Astrocyte (in vitro differentiated cells and primary cell): Measurements from ENCODE around the gene GUCY2C. TPM values are rescaled to one million over a fixed set of nuclear protein-coding genes. Genes with fewer than 3 reads are reported as not detected.

Experiments used
- DNase-seq: peaks from one replicate; pipeline ENCODE4 v3.0.0-alpha.2; 2010; ENCODE audit warnings: low read depth
- FAIRE-seq: peaks from 2 replicates; lab custom pipeline; 2011; peaks lifted over from hg19 to GRCh38; lab: Jason Lieb, UNC
- H2AFZ ChIP-seq: 2 replicates; pipeline ENCODE4 v1.6.0; 2012; ENCODE audit warnings: low read depth, low read length, inconsistent platforms
- H3K27ac ChIP-seq: 2 replicates; pipeline ENCODE4 v1.5.1; 2011; ENCODE audit warnings: low read depth, low read length, inconsistent platforms
- H3K27me3 ChIP-seq: 2 replicates; pipeline ENCODE4 v1.6.0; 2011; ENCODE audit warnings: low read length, inconsistent platforms; ENCODE audit not compliant: insufficient read depth
- H3K36me3 ChIP-seq: 2 replicates; pipeline ENCODE4 v1.5.1; 2011; ENCODE audit warnings: low read length, inconsistent platforms; ENCODE audit not compliant: insufficient read depth
- H3K4me1 ChIP-seq: 2 replicates; pipeline ENCODE4 v1.5.1; 2011; ENCODE audit warnings: low read length, inconsistent platforms; ENCODE audit not compliant: insufficient read depth
- H3K4me2 ChIP-seq: 2 replicates; pipeline ENCODE4 v1.6.0; 2012; ENCODE audit warnings: low read length, inconsistent platforms
- H3K4me3 ChIP-seq: 2 replicates; pipeline ENCODE4 v1.5.1; 2011; ENCODE audit warnings: low read depth, mild to moderate bottlenecking, low read length, inconsistent platforms; ENCODE audit not compliant: insufficient read depth
- H3K79me2 ChIP-seq: 2 replicates; pipeline ENCODE4 v1.6.0; 2012; ENCODE audit warnings: mild to moderate bottlenecking, low read length, inconsistent platforms; ENCODE audit not compliant: insufficient read depth
- H3K9ac ChIP-seq: 2 replicates; pipeline ENCODE4 v1.6.0; 2012; ENCODE audit warnings: mild to moderate bottlenecking, low read length, inconsistent platforms
- H3K9me3 ChIP-seq: 2 replicates; pipeline ENCODE4 v1.5.1; 2012; ENCODE audit warnings: low read depth, mild to moderate bottlenecking, low read length, inconsistent platforms; ENCODE audit not compliant: insufficient read depth
- H4K20me1 ChIP-seq: 2 replicates; pipeline ENCODE4 v1.6.0; 2012; ENCODE audit warnings: low read length, inconsistent platforms; ENCODE audit not compliant: insufficient read depth
- H3K27ac Mint-ChIP-seq: one replicate; pipeline ENCODE4 v1.8.0; 2021; ENCODE audit warnings: mild to moderate bottlenecking, mixed read lengths; ENCODE audit not compliant: unreplicated experiment
- H3K27me3 Mint-ChIP-seq: one replicate; pipeline ENCODE4 v1.8.0; 2021; ENCODE audit warnings: low read depth, mixed read lengths; ENCODE audit not compliant: unreplicated experiment
- H3K36me3 Mint-ChIP-seq: one replicate; pipeline ENCODE4 v1.8.0; 2021; ENCODE audit warnings: low read depth, mixed read lengths; ENCODE audit not compliant: unreplicated experiment
- H3K4me1 Mint-ChIP-seq: one replicate; pipeline ENCODE4 v1.8.0; 2021; ENCODE audit warnings: low read depth, mixed read lengths; ENCODE audit not compliant: unreplicated experiment
- H3K4me3 Mint-ChIP-seq: one replicate; pipeline ENCODE4 v1.8.0; 2021; ENCODE audit warnings: mild to moderate bottlenecking, moderate library complexity, mixed read lengths; ENCODE audit not compliant: unreplicated experiment
- H3K9me3 Mint-ChIP-seq: one replicate; pipeline ENCODE4 v1.8.0; 2021; ENCODE audit warnings: mild to moderate bottlenecking, mixed read lengths; ENCODE audit not compliant: unreplicated experiment
- EZH2 ChIP-seq: IDR thresholded peaks from 2 replicates; pipeline ENCODE4 v1.6.1; 2012; ENCODE audit warnings: mild to moderate bottlenecking, low read length, inconsistent platforms; ENCODE audit not compliant: insufficient read depth
- total RNA-seq: library from RNA; stranded (reverse); gene quantifications from 2 replicates; pipeline ENCODE4 v1.2.1, GENCODE V29; 2021
- TF ChIP-seq, protein P1 (sequence below): IDR thresholded peaks from 2 replicates; pipeline ENCODE4 v1.5.1; 2011; ENCODE audit warnings: low read depth, mild to moderate bottlenecking, inconsistent platforms, low read length, moderate library complexity; ENCODE audit not compliant: insufficient read depth

Gene GUCY2C
- total RNA-seq, 1 donor from 2014 or later, result 0.09 TPM

DNA sequence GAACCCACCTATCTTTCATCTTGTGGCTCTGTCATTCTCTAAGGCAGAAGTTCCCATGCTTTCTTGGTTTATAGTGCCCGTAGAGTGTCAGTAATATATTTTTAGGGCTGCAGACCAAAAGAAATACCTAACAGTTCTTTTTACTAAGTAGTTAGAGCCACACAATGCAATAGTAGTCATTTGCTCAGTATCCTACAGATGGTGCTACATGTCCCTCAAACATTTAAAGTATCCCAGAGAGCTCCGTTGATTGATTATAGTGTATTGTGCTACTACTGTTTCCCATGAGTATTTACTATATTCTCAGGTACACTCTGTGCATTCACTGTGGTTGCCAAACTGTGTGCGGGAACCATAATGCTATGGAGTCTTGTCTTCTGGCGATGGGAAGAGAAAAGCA, 124.0 kb downstream of the GUCY2C start:
- DNase-seq (no peak), FAIRE-seq (no peak)
- Histone ChIP-seq H3K4me1 (no peaks in the 10 kb centered on the region), H3K36me3 (no peaks in the 10 kb centered on the region), H3K27ac (no peak overlapping the region), H3K4me3 (no peak overlapping the region), H3K27me3 (no peaks in the 10 kb centered on the region), H3K9me3 (no peaks in the 10 kb centered on the region), H2AFZ (no peak overlapping the region), H3K79me2 (no peaks in the 10 kb centered on the region), H4K20me1 (no peaks in the 10 kb centered on the region), H3K9ac (no peak overlapping the region), H3K4me2 (no peak overlapping the region)
- Mint-ChIP-seq H3K27me3 (peaks cover 13% of the 10 kb centered on the region), H3K4me3 (no peak overlapping the region), H3K4me1 (peaks cover 6% of the 10 kb centered on the region), H3K27ac (no peak overlapping the region), H3K9me3 (no peaks in the 10 kb centered on the region), H3K36me3 (no peaks in the 10 kb centered on the region)
- TF ChIP-seq EZH2, result no peak
- TF ChIP-seq, protein P1, sequence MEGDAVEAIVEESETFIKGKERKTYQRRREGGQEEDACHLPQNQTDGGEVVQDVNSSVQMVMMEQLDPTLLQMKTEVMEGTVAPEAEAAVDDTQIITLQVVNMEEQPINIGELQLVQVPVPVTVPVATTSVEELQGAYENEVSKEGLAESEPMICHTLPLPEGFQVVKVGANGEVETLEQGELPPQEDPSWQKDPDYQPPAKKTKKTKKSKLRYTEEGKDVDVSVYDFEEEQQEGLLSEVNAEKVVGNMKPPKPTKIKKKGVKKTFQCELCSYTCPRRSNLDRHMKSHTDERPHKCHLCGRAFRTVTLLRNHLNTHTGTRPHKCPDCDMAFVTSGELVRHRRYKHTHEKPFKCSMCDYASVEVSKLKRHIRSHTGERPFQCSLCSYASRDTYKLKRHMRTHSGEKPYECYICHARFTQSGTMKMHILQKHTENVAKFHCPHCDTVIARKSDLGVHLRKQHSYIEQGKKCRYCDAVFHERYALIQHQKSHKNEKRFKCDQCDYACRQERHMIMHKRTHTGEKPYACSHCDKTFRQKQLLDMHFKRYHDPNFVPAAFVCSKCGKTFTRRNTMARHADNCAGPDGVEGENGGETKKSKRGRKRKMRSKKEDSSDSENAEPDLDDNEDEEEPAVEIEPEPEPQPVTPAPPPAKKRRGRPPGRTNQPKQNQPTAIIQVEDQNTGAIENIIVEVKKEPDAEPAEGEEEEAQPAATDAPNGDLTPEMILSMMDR, result no peak

DNA sequence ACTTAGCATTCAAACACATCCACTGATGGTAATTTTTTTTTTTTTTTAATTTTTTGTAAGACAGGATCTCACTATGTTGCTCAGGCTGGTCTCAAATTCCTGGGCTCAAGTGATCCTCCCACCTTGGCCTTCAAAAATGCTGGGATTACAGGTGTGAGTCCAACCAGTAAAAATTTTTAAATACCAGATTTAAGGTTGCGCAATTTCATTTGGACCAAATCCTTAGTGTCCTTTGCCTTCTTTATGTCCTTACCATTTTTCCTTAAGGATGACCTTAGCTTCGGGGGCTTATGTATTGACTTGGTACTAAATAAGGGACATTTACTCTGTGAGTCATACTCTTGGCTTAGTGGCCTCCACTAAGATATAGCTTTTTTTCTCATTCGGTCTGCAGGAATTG, 124.6 kb downstream of the GUCY2C start:
- Histone ChIP-seq H4K20me1 (no peaks in the 10 kb centered on the region), H3K9me3 (no peaks in the 10 kb centered on the region), H3K4me2 (no peak overlapping the region), H2AFZ (no peak overlapping the region), H3K4me3 (no peak overlapping the region), H3K27ac (no peak overlapping the region), H3K79me2 (no peaks in the 10 kb centered on the region), H3K36me3 (no peaks in the 10 kb centered on the region), H3K9ac (no peak overlapping the region), H3K27me3 (no peaks in the 10 kb centered on the region), H3K4me1 (no peaks in the 10 kb centered on the region)
- Mint-ChIP-seq H3K36me3 (no peaks in the 10 kb centered on the region), H3K27me3 (peaks cover 13% of the 10 kb centered on the region), H3K4me3 (no peak overlapping the region), H3K4me1 (peaks cover under 1% of the 10 kb centered on the region), H3K9me3 (no peaks in the 10 kb centered on the region), H3K27ac (no peak overlapping the region)
- no peak for TF ChIP-seq EZH2
- TF ChIP-seq, protein P1, result no peak
- DNase-seq (no peak), FAIRE-seq (no peak)

DNA sequence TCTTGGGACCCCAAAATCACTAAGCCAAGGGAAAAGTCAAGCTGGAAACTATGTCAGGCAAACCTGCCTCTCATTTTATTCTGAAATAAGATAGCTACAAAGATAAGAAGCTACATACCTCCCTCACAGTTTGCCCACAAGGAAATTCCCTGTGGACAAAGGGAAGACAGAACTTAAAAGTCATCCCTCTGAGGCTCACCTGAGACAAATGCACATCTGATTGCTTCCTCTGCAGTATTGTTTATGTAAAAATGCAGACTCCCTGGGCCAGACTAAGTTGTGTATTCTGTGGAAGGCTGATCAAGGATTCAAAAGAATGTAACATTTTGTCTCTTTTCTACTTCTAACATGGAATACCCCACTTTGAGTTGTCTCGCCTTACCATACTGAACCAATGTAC, 126.2 kb downstream of the GUCY2C start:
- H3K9me3 ChIP-seq, result no peaks in the 10 kb centered on the region
- H3K4me1 Mint-ChIP-seq, result no peaks in the 10 kb centered on the region
- no peaks in the 10 kb centered on the region for H3K27me3 ChIP-seq
- FAIRE-seq (no peak), DNase-seq (no peak)
- H3K4me3 ChIP-seq, result no peak overlapping the region
- no peak overlapping the region for H3K27ac ChIP-seq
- H3K79me2 ChIP-seq, result no peaks in the 10 kb centered on the region
- no peaks in the 10 kb centered on the region for H3K9me3 Mint-ChIP-seq
- H3K27ac Mint-ChIP-seq, result no peak overlapping the region
- no peak overlapping the region for H2AFZ ChIP-seq
- no peak overlapping the region for H3K4me2 ChIP-seq
- no peaks in the 10 kb centered on the region for H3K36me3 Mint-ChIP-seq
- H3K9ac ChIP-seq, result no peak overlapping the region
- no peaks in the 10 kb centered on the region for H3K36me3 ChIP-seq
- no peaks in the 10 kb centered on the region for H4K20me1 ChIP-seq
- no peaks in the 10 kb centered on the region for H3K4me1 ChIP-seq
- TF ChIP-seq, protein P1, result no peak
- no peak for TF ChIP-seq EZH2
- peaks cover 21% of the 10 kb centered on the region for H3K27me3 Mint-ChIP-seq
- H3K4me3 Mint-ChIP-seq, result no peak overlapping the region
